ENCODE measurements around the gene MYCBP2.
"Not testable (repeated sequence)": the region's sequence is repeated elsewhere in the genome, so short reads cannot be mapped to it uniquely, and the experiment has no call there.

The MYCBP2 gene

DNA sequence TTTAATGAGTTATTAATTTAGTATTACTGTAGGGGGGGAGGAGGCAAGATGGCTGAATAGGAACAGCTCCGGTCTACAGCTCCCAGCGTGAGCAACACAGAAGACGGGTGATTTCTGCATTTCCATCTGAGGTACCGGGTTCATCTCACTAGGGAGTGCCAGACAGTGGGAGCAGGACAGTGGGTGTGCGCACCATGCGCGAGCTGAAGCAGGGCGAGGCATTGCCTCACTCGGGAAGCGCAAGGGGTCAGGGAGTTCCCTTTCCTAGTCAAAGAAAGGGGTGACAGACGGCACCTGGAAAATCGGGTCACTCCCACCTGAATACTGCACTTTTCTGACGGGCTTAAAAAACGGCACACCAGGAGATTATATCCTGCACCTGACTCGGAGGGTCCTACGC, 127.9 kb downstream of the MYCBP2 start:
- not testable (repeated sequence) for DNase-seq

DNA sequence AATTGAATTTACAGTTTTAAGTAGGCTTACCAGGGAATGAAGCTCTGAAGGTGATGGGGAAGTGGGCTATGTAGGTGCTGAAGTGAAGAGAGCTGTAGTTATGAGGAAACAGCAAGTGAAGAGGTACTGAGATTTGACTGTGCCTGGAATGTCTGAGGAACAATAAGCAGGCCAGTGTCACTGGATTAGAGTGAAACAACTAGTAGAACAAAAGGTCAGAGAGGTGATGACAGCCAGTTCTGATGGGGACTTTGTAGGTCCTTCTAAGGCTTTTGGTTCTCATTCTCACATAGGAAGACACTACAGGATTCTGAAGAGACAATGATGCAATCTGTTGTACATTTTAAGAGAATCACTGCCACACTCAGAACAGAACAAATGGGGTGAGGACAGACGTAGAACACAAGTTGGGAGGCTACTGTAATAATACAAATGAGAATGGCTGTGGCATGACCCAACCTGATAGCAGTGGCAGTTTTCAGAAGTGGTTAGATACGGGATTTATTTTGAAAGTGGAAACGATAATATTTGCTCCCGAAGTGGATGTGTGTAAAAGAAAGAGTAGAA, 130.8 kb downstream of the MYCBP2 start:
- DNase-seq = no peak

DNA sequence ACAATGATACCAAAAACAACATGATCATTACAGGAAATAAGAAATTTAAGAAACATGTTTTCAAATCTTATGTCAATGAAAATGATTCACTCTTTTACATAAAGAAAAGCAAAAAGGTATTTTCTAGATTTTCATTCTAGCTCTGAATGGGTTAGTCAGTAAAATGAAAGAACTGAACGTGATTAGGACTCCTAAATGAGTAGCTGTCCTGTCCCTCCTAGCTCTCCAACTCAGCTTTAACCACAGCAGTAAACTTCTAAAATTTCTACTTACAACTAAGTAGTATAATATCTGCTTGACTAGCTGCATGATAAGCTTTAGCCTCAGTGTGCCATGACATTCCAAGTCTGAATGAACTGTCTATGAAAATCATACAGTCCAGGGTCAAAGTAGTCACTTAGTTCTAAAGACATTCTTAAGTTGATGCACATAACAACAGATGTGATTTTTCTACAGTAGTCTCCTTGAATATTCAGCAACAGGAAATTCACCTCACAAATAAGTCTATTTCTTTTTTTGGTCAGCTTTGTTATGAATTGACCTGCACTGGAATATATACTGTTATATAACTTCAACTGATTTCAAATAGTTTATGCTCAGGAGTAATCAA, 136.4 kb downstream of the MYCBP2 start:
- no peak for DNase-seq

- DNase-seq = no peak
These were observed 141.2 kb downstream of the MYCBP2 start for GRCh38 chr13:77185721-77186120.

GRCh38 chr13:77184455-77184854, 142.4 kb downstream of the MYCBP2 start:
- no peak for DNase-seq

GRCh38 chr13:77180011-77180410, 146.9 kb downstream of the MYCBP2 start:
- DNase-seq = no peak

DNA sequence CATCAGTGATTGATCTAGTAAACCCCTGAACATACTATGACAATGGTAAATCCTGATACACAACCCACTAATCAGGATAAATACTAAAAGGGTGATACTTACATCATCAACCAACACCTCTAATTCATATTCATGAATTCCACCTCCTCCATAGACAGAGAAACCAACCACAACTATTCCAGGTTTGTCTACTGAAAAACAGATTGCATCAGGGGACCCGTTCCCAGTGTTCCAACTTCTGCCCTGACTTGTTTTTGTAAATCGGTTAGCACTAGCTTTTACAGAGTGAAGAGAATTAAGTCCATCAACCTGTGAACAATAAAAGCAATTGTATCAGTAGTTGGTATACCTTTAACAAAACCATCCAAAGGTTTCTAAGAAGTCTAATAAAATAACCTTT, 149.2 kb downstream of the MYCBP2 start:
- no peak for DNase-seq

DNA sequence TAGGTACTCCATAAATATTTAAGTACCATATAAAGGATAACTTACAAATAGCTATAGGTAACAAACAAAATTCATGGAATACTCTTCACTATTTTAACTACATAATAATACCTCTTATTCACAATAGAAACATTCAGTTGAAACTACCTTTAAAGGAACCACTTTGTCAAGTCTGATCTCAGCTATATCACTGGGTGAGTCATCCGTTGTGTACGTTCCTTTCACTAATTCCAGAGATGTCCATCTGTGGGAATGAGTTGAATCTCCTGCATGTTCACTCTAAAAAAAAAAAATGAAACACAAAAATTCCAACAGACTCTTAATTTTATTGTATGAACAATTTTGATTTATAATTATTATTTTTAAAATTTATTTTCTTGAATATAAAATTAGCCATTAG, 150.5 kb downstream of the MYCBP2 start:
- no peak for DNase-seq

DNA sequence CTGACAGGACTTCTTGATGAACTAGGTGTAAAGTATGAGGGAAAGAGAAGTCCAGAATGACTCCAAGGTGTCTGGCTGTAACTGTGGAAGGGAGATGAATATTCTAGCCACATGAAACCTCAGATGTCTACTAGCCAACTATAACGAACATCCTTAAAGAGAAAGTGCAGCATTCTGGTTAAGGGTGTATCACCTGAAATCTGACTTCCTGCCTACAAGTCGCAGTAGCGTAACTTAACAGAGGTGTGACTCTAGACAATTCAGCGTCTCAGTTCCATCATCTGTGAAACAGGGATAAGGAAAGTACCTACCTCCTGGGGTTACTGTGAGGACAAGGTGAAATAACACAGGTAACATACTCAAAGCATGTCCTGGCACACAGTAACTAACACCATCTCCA, 154.2 kb downstream of the MYCBP2 start:
- DNase-seq = no peak

DNA sequence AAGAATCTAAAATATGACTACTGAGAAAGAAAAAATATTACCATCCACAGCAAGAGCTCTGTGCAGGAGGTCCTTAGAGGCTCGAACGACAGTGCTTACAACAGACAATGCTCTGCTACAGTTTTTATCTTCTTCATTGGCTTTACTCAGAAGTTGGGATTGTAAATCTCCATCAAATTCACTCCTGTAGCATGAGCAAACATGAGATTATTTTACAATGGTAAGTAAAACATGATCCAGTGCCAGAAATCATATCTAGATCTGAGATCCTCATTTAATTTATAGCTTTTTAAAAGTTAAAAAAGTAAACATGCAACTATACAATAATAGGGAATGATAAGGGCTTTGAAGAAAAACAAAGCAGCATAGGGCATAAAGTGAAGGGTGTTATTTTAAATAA, 155.4 kb downstream of the MYCBP2 start:
- DNase-seq = no peak

GRCh38 chr13:77168237-77168636, 158.7 kb downstream of the MYCBP2 start:
- DNase-seq = no peak

DNA sequence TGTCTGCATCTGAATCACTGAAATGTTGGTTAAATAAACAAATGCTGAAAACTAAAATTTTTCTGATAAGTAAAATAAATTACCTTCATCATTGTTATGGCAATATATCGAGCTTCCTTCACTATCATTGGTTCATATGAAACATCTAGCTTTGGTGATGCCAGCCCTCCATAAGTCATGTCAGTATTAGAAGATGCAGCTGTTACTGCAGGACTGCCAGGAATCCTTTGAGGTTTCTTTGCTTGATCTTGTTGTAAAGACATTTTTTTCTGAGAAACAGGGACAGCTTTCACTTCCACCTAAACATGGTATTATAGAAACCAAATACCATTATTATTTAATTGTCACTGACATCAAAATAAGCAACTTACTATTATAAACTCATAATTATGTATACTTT, 176.2 kb downstream of the MYCBP2 start:
- no peak for DNase-seq

DNA sequence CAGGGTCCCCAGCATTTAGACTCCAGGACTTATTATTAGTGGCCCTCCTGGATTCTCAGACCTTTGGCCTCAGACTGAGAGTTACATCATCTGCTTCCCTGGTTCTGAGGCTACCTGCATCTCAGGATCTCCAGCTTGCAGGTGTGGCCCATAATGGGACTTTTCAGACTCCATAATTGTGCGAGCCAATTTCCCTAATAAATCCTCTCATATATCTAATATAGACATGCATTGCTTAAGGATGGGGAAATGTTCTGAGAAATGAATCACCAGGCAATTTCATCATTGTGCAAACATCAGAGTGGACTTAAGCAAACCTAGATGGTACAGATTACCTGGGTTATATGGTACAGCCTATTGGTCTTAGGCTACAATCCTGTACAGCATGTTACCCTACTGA, 183.5 kb downstream of the MYCBP2 start:
- no peak for DNase-seq

DNA sequence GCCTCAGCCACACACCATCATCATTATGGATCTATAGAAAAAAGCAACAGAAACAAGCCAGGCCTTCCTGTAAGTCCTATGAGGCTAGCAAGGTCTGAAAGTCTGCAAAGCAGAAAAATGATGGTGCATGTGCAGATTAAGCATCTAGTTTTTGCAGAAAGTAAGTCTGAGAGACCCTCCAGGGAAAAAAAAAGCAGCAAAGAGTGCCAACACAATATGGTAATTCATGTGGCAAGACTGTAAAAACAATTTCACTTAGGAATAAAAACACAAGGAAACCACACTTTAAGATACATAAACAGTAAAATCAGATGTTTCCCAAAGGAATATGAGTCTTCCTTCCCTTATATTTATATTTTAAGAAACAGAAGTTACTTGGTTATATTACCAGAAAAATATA, 187.6 kb downstream of the MYCBP2 start:
- DNase-seq = no peak

GRCh38 chr13:77138813-77139212, 188.1 kb downstream of the MYCBP2 start:
- no peak for DNase-seq

DNA sequence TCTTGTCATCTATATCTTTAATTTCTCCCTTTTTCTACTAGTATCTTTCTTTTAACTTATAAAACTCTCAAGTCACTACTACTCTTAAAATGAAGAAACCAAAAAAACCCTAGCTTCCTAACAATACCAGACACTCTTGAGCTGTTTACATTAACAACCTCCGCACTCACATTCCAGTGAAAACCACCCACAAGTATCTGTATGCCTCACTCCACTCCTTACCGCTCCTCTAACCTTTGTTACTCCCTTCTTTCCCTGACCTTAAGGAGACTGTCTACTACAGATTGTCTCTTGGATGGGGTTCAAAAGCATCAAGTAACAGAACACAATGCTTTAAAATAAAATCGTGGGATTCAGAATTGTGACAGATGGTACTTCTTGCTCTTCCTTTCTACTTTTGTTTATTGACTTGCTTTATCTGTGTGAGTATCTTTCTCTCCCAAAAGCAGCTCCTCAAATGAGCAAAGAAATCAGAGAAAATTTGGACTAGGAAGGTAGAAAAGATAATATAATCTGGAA, 189.9 kb downstream of the MYCBP2 start:
- DNase-seq = no peak

- no peak for DNase-seq
These were observed 202.5 kb downstream of the MYCBP2 start for GRCh38 chr13:77124423-77124822.

- no peak for DNase-seq
These were observed 208.8 kb downstream of the MYCBP2 start for GRCh38 chr13:77118134-77118533.

- no peak for DNase-seq
These were observed 212.6 kb downstream of the MYCBP2 start for GRCh38 chr13:77114271-77114670.

- DNase-seq = no peak
These were observed 213.4 kb downstream of the MYCBP2 start for GRCh38 chr13:77113496-77113895.

GRCh38 chr13:77105051-77105450, 221.8 kb downstream of the MYCBP2 start:
- no peak for DNase-seq

GRCh38 chr13:77099415-77099814, 227.5 kb downstream of the MYCBP2 start:
- no peak for DNase-seq

DNA sequence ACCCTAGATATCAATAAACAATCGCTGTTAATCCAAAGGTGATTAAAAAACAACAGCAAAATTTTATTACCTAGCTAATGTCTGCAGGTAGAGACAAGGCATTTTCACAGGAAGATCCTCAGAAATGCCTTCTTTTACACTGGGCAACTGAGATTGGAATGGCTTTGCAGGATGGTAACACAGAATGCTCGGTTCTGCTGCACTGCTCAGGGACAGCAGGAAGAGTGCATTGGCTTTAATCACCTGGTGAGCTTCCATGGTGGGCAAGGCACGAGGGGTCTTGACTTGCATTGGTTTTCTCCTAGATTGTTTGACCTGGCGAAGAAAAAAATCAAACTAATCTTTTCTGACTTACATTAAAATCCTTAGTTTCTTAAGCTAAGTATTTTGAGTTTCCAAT, 231.6 kb downstream of the MYCBP2 start:
- DNase-seq = no peak

GRCh38 chr13:77094773-77095172, 232.1 kb downstream of the MYCBP2 start:
- DNase-seq = no peak

- DNase-seq = no peak
These were observed 233.2 kb downstream of the MYCBP2 start for GRCh38 chr13:77093735-77094134.
